Subcutaneous adipose tissue (tissue), 4 donors: Measurements from ENCODE around the gene APIP. TPM values are rescaled to one million over a fixed set of nuclear protein-coding genes. Genes with fewer than 3 reads are reported as not detected.

ENCODE experiments used
- CTCF ChIP-seq: fragments of 450-650 bp; IDR thresholded peaks from one replicate; pipeline ENCODE4 v1.5.1; 2016; ENCODE audit warnings: low read depth, mild to moderate bottlenecking, control low read depth, antibody characterized with exemption, moderate library complexity
- total RNA-seq, 4 donors: library from RNA; depleted of rRNA; stranded (reverse); fragments of >200 nt; gene quantifications; one replicate each; pipeline ENCODE4 v1.1.0, GENCODE V29; 2016

APIP gene
- total RNA-seq, 4 donors from 2014 or later = 36.9 to 62.8 (median 50.7) TPM

- no peak for TF ChIP-seq CTCF
Observed at GRCh38 chr11:34936945-34937629, 20.9 kb upstream of the APIP start.

GRCh38 chr11:34929794-34930763 is 13.9 kb upstream of the APIP start:
- TF ChIP-seq CTCF = no peak

GRCh38 chr11:34928960-34929680 is 12.9 kb upstream of the APIP start:
- TF ChIP-seq CTCF = no peak

GRCh38 chr11:34928268-34928959 is 12.2 kb upstream of the APIP start:
- no peak for TF ChIP-seq CTCF

GRCh38 chr11:34926831-34927132 is 10.6 kb upstream of the APIP start:
- TF ChIP-seq CTCF = no peak

GRCh38 chr11:34926101-34926830 is 10.1 kb upstream of the APIP start:
- TF ChIP-seq CTCF = no peak
